SU-DHL-6 (cell line): ENCODE measurements around the gene DYSF.

Experiments used
- H2AFZ ChIP-seq: fragments of 200-600 bp; sonication (generic); 2 replicates; pipeline ENCODE4 v1.6.1; 2014; ENCODE audit warnings: low read depth, mild to moderate bottlenecking, moderate library complexity, mixed read lengths, antibody characterized with exemption, low read length; ENCODE audit not compliant: severe bottlenecking
- H3F3A ChIP-seq: fragments of 200-600 bp; shearing (Covaris generic); 2 replicates; pipeline ENCODE4 v1.6.0; 2016; ENCODE audit warnings: antibody characterized with exemption, mild to moderate bottlenecking; ENCODE audit not compliant: insufficient read depth
- H3K27ac ChIP-seq: fragments of 200-600 bp; sonication (generic); 2 replicates; pipeline ENCODE4 v1.5.1; 2016; ENCODE audit warnings: low read depth, mild to moderate bottlenecking, low read length, moderate library complexity, mixed read lengths
- H3K27me3 ChIP-seq: fragments of 200-600 bp; sonication (generic), shearing (Covaris generic); 2 replicates; pipeline ENCODE4 v1.6.0; 2014; ENCODE audit warnings: mild to moderate bottlenecking, low read length
- H3K36me3 ChIP-seq: fragments of 200-600 bp; sonication (generic); 2 replicates; pipeline ENCODE4 v1.6.1; 2014; ENCODE audit warnings: mild to moderate bottlenecking, low read length, mixed read lengths
- H3K4me2 ChIP-seq: fragments of 300-600, 200-600 bp; shearing (Covaris generic), sonication (generic); 2 replicates; pipeline ENCODE4 v1.6.0; 2014; ENCODE audit warnings: low read length, low read depth, mild to moderate bottlenecking; ENCODE audit not compliant: poor library complexity, severe bottlenecking
- H3K4me3 ChIP-seq: fragments of 200-600 bp; sonication (generic); 2 replicates; pipeline ENCODE4 v1.5.1; 2014; ENCODE audit warnings: antibody characterized with exemption, low read length, mild to moderate bottlenecking, mixed read lengths; ENCODE audit not compliant: insufficient read depth, poor library complexity, severe bottlenecking
- H3K79me2 ChIP-seq: fragments of 200-600 bp; sonication (generic); 2 replicates; pipeline ENCODE4 v1.6.1; 2014; ENCODE audit warnings: mild to moderate bottlenecking, low read length, moderate library complexity; ENCODE audit not compliant: insufficient read depth
- H3K9ac ChIP-seq: fragments of 200-600 bp; sonication (generic); 2 replicates; pipeline ENCODE4 v1.7.0; 2014; ENCODE audit warnings: mild to moderate bottlenecking, low read length
- H3K9me2 ChIP-seq: fragments of 200-600 bp; sonication (generic); replicated peaks from 2 replicates; pipeline ENCODE4 v1.6.1; 2014; ENCODE audit warnings: low read length; ENCODE audit not compliant: insufficient read depth
- H3K9me3 ChIP-seq: fragments of 200-600 bp; sonication (generic); 2 replicates; pipeline ENCODE4 v1.6.1; 2014; ENCODE audit warnings: low read length, mixed read lengths; ENCODE audit not compliant: insufficient read depth
- H4K20me1 ChIP-seq: fragments of 200-600 bp; sonication (generic); 2 replicates; pipeline ENCODE4 v1.6.1; 2014; ENCODE audit warnings: low read depth, mild to moderate bottlenecking, antibody characterized with exemption, low read length, moderate library complexity, mixed read lengths
- EZH2phosphoT487 ChIP-seq: fragments of 200-600 bp; sonication (generic), shearing (Covaris generic); conservative IDR thresholded peaks from 2 replicates; pipeline ENCODE4 v1.6.1; 2018; ENCODE audit warnings: mild to moderate bottlenecking, antibody characterized with exemption, low read length, moderate library complexity, mixed read lengths
- TF ChIP-seq, protein P1 (sequence below): fragments of 200-600 bp; sonication (generic); IDR thresholded peaks from one replicate; pipeline ENCODE4 v1.5.1; 2017; ENCODE audit warnings: antibody characterized with exemption, mild to moderate bottlenecking, low read length, moderate library complexity; ENCODE audit not compliant: insufficient read depth, poor library complexity, severe bottlenecking

DYSF gene

DNA sequence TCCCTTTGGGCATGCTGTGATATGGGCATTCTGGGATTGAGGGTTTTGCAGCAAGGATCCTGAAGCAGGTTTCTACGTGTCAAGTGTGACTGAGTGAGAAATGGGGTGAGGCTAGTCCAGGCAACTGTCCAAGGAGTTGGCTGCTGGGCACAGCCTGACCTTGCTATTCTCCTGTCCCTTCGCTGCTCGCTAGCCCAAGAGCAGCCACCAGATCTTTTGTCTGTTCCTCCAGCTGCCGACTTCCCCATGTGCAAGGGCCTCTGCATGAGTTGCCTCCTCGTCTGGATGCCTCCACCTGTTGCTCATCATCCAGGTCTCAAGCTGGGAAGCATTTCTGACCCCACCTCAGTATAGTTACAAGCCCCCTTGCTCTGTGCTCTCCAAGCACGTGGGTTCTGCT, 71.1 kb downstream of the DYSF start:
- H3K36me3 ChIP-seq, result no peaks in the 10 kb centered on the region
- H3K27me3 ChIP-seq, result no peaks in the 10 kb centered on the region
- no peak overlapping the region for H2AFZ ChIP-seq

DNA sequence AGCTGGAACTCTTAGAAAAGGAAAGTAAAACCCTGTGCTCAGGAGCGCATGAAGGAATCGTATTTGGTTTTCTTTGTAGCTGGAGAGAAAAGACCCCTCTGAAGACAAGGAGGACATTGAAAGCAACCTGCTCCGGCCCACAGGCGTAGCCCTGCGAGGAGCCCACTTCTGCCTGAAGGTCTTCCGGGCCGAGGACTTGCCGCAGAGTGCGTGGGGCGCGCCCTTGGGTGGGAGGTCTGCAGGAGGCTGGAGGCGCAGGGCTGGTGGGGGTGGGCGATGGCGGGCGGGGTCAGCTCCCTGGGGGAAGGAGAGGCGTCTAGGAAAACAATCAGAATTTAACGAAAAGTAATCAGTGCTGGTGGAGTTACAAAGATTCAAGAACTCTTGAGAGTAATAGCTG, 72.8 kb downstream of the DYSF start:
- Histone ChIP-seq H3K9ac (no peak overlapping the region), H3K4me3 (no peak overlapping the region), H3K9me2 (no peaks in the 10 kb centered on the region), H2AFZ (no peak overlapping the region), H3K79me2 (no peaks in the 10 kb centered on the region), H3K27ac (no peak overlapping the region), H3K36me3 (no peaks in the 10 kb centered on the region), H3F3A (no peaks in the 10 kb centered on the region), H3K9me3 (no peaks in the 10 kb centered on the region), H3K27me3 (no peaks in the 10 kb centered on the region), H3K4me2 (no peak overlapping the region), H4K20me1 (no peaks in the 10 kb centered on the region)
- TF ChIP-seq EZH2phosphoT487, result no peak
- TF ChIP-seq, protein P1, sequence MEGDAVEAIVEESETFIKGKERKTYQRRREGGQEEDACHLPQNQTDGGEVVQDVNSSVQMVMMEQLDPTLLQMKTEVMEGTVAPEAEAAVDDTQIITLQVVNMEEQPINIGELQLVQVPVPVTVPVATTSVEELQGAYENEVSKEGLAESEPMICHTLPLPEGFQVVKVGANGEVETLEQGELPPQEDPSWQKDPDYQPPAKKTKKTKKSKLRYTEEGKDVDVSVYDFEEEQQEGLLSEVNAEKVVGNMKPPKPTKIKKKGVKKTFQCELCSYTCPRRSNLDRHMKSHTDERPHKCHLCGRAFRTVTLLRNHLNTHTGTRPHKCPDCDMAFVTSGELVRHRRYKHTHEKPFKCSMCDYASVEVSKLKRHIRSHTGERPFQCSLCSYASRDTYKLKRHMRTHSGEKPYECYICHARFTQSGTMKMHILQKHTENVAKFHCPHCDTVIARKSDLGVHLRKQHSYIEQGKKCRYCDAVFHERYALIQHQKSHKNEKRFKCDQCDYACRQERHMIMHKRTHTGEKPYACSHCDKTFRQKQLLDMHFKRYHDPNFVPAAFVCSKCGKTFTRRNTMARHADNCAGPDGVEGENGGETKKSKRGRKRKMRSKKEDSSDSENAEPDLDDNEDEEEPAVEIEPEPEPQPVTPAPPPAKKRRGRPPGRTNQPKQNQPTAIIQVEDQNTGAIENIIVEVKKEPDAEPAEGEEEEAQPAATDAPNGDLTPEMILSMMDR, result no peak

More for the DNA sequence above, 71.1 kb downstream of the DYSF start:
- no peak overlapping the region for H3K9ac ChIP-seq
- no peaks in the 10 kb centered on the region for H3K9me3 ChIP-seq
- TF ChIP-seq EZH2phosphoT487, result no peak
- TF ChIP-seq, protein P1, result no peak
- no peaks in the 10 kb centered on the region for H4K20me1 ChIP-seq
- no peak overlapping the region for H3K4me2 ChIP-seq
- no peaks in the 10 kb centered on the region for H3K9me2 ChIP-seq
- no peaks in the 10 kb centered on the region for H3F3A ChIP-seq
- H3K79me2 ChIP-seq, result no peaks in the 10 kb centered on the region
- H3K4me3 ChIP-seq, result no peak overlapping the region
- H3K27ac ChIP-seq, result no peak overlapping the region

DNA sequence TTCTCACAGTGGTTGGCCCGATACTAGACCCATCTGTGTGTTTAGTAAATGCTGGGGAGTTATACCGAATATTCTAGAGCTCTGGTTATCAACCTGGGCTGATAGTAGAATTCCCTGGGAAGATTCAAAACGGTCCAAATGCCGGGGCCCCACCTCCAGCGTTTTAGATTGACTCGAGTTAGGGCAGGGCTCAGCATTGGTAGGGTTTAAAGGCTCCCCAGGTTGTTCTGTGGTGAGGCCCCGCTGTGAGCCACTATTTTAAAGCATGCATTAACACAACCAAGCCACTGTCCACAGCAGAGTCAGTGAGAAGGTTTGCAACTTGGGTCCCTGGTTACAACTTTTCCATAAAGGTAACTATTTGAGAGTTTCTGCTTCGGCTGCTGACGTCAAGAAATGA, 73.6 kb downstream of the DYSF start:
- Histone ChIP-seq H3F3A (no peaks in the 10 kb centered on the region), H3K4me2 (no peak overlapping the region), H3K27ac (no peak overlapping the region), H3K27me3 (no peaks in the 10 kb centered on the region), H3K9ac (no peak overlapping the region), H3K79me2 (no peaks in the 10 kb centered on the region), H3K9me2 (no peaks in the 10 kb centered on the region), H2AFZ (no peak overlapping the region), H4K20me1 (no peaks in the 10 kb centered on the region), H3K36me3 (no peaks in the 10 kb centered on the region), H3K4me3 (no peak overlapping the region), H3K9me3 (no peaks in the 10 kb centered on the region)
- no peak for TF ChIP-seq EZH2phosphoT487
- TF ChIP-seq, protein P1, result no peak

DNA sequence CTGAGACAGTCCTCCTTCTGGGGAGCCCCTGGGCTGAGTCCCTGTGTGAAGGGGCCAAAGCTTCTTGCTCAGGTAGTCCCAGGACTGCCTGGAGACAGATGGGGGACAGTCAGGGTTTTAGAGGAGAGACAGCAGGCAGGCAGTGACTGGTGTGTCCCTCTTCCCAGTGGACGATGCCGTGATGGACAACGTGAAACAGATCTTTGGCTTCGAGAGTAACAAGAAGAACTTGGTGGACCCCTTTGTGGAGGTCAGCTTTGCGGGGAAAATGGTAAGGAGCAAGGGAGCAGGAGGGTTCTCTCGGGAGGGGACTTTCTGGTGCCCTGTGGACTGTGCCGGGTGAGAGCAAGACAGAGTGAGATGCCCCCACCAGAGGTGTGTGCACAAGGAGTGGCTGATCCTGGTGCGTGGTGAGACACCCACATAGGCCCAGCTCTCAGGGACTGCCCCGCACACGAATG, 74.8 kb downstream of the DYSF start:
- Histone ChIP-seq H3F3A (no peaks in the 10 kb centered on the region), H3K9me3 (no peaks in the 10 kb centered on the region), H3K27me3 (no peaks in the 10 kb centered on the region), H3K4me3 (no peak overlapping the region), H3K9ac (no peak overlapping the region), H4K20me1 (no peaks in the 10 kb centered on the region), H3K4me2 (no peak overlapping the region), H3K36me3 (no peaks in the 10 kb centered on the region), H3K79me2 (no peaks in the 10 kb centered on the region), H3K9me2 (no peaks in the 10 kb centered on the region), H2AFZ (no peak overlapping the region), H3K27ac (no peak overlapping the region)
- TF ChIP-seq, protein P1, result no peak
- TF ChIP-seq EZH2phosphoT487, result no peak
